Gastrocnemius medialis (tissue), 4 donors: Measurements from ENCODE around the gene COLEC12.

Source experiments
- CTCF ChIP-seq, 5 experiments: fragments of 450-650 bp in 3 of 5; fragments of 200-600 bp in 2 of 5; sonication (generic) in 2 of 5; IDR thresholded peaks in 4 of 5; conservative IDR thresholded peaks in 1 of 5; 1 replicate in 4 of 5; 2 replicates in 1 of 5; pipeline ENCODE4 v1.5.1; 2016 to 2019; ENCODE audit warnings: antibody characterized with exemption in 5 of 5, mild to moderate bottlenecking in 3 of 5, moderate library complexity in 3 of 5
- POLR2A ChIP-seq, 2 donors: fragments of 450-650 bp; IDR thresholded peaks; one replicate each; pipeline ENCODE4 v1.6.1; 2017; ENCODE audit warnings: antibody characterized with exemption in 2 of 2, mild to moderate bottlenecking in 2 of 2, moderate library complexity in 2 of 2

GRCh38 chr18:500632-501405, at the start of gene COLEC12:
- TF ChIP-seq CTCF (IDR thresholded peaks at IDR 0.05 in 4 of 5, conservative IDR thresholded peaks at IDR 0.05 in 1 of 5) (no peak), POLR2A (IDR thresholded peaks at IDR 0.05) (peak in 1 of 2 donors; percentile 13)
